IMR-90 (cell line): ENCODE measurements around the gene MPV17. TPM values are rescaled to one million over a fixed set of nuclear protein-coding genes. Genes with fewer than 3 reads are reported as not detected.

ENCODE experiments used
- ATAC-seq: fragments of 200-7000 bp; cut with Tn5 transposase; 2 replicates; pipeline ENCODE4 v1.9.1; 2020; ENCODE audit warnings: low read depth, mild to moderate bottlenecking, moderate library complexity
- BruUV-seq: library from RNA; stranded (reverse); fragments of 400-500 nt; replicated peaks from 2 replicates; lab custom pipeline; 2021; lab: Mats Ljungman, UMichigan
- CTCF ChIA-PET: fragments of 300-600 bp; formaldehyde crosslinking; extraction: SDS; loops from one replicate; lab custom pipeline; 2021; ENCODE audit warnings: antibody characterized with exemption; lab: Yijun Ruan, JAX
- POLR2A ChIA-PET: fragments of 300-600 bp; sonication (Branson Sonifier 250); formaldehyde crosslinking; loops from one replicate; lab custom pipeline; 2022; ENCODE audit warnings: antibody characterized with exemption; ENCODE audit not compliant: unreplicated experiment; lab: Charles Lee
- DNase-seq: peaks from one replicate; pipeline ENCODE4 v3.0.0; 2013
- H2AFZ ChIP-seq: replicated peaks from 2 replicates; pipeline ENCODE3; 2013; ENCODE audit warnings: low read length, mild to moderate bottlenecking; ENCODE audit not compliant: poor library complexity
- H2AK5ac ChIP-seq: 2 replicates; pipeline ENCODE4 v1.6.1; 2013; ENCODE audit warnings: low read depth, low read length, inconsistent platforms
- H2AK9ac ChIP-seq: replicated peaks from 2 replicates; pipeline ENCODE3; 2013; ENCODE audit warnings: mild to moderate bottlenecking, low read depth, low read length, moderate library complexity; ENCODE audit not compliant: poor library complexity
- H2BK120ac ChIP-seq: 2 replicates; pipeline ENCODE4 v1.6.1; 2013; ENCODE audit warnings: low read depth, low read length, inconsistent platforms
- H2BK15ac ChIP-seq: 3 replicates; pipeline ENCODE4 v1.6.1; 2013; ENCODE audit warnings: low read depth, low read length, inconsistent platforms
- H2BK20ac ChIP-seq: 2 replicates; pipeline ENCODE4 v1.6.1; 2013; ENCODE audit warnings: low read depth, mild to moderate bottlenecking, inconsistent platforms, low read length, moderate library complexity
- H2BK5ac ChIP-seq: 2 replicates; pipeline ENCODE4 v1.6.1; 2013; ENCODE audit warnings: mild to moderate bottlenecking, low read depth, low read length, inconsistent platforms; ENCODE audit not compliant: poor library complexity, severe bottlenecking
- H3K14ac ChIP-seq: replicated peaks from 2 replicates; pipeline ENCODE4 v1.6.1; 2013; ENCODE audit warnings: low read depth, low read length, inconsistent platforms
- H3K18ac ChIP-seq: 2 replicates; pipeline ENCODE4 v1.6.1; 2013; ENCODE audit warnings: low read depth, low read length, control low read depth
- H3K23ac ChIP-seq: 2 replicates; pipeline ENCODE4 v1.6.1; 2013; ENCODE audit warnings: low read depth, low read length, inconsistent platforms
- H3K27ac ChIP-seq: 2 replicates; pipeline ENCODE4 v1.5.1; 2013; ENCODE audit warnings: mild to moderate bottlenecking, control low read depth, low read length; ENCODE audit not compliant: insufficient read depth
- H3K27me3 ChIP-seq: 2 replicates; pipeline ENCODE4 v1.6.1; 2013; ENCODE audit warnings: low read length; ENCODE audit not compliant: control insufficient read depth, insufficient read depth
- H3K36me3 ChIP-seq: 2 replicates; pipeline ENCODE4 v1.6.1; 2013; ENCODE audit warnings: low read length, mixed read lengths; ENCODE audit not compliant: control insufficient read depth, insufficient read depth
- H3K4ac ChIP-seq: 2 replicates; pipeline ENCODE4 v1.6.1; 2013; ENCODE audit warnings: low read depth, low read length, inconsistent platforms
- H3K4me1 ChIP-seq: 2 replicates; pipeline ENCODE4 v1.6.1; 2013; ENCODE audit warnings: low read length, mixed read lengths; ENCODE audit not compliant: control insufficient read depth, insufficient read depth
- H3K4me2 ChIP-seq: 2 replicates; pipeline ENCODE4 v1.6.1; 2013; ENCODE audit warnings: low read depth, mild to moderate bottlenecking, control low read depth, low read length, moderate library complexity
- H3K4me3 ChIP-seq: 2 replicates; pipeline ENCODE4 v1.5.1; 2013; ENCODE audit warnings: low read depth, mild to moderate bottlenecking, control low read depth, low read length, moderate library complexity; ENCODE audit not compliant: insufficient read depth
- H3K56ac ChIP-seq: 2 replicates; pipeline ENCODE4 v1.6.1; 2013; ENCODE audit warnings: low read length, inconsistent platforms; ENCODE audit not compliant: insufficient read depth; ENCODE audit errors: extremely low read depth
- H3K79me1 ChIP-seq, 2 experiments: 2 replicates each; pipeline ENCODE4 v1.6.1; 2013; ENCODE audit warnings: low read length in 2 of 2, inconsistent platforms in 1 of 2, low read depth in 1 of 2
- H3K9ac ChIP-seq: 2 replicates; pipeline ENCODE4 v1.6.1; 2013; ENCODE audit warnings: low read depth, low read length, control low read depth
- H3K9me1 ChIP-seq: 2 replicates; pipeline ENCODE4 v1.6.1; 2013; ENCODE audit warnings: low read length, inconsistent platforms; ENCODE audit not compliant: insufficient read depth
- H3K9me3 ChIP-seq: 2 replicates; pipeline ENCODE4 v1.6.1; 2013; ENCODE audit warnings: low read length; ENCODE audit not compliant: control insufficient read depth, insufficient read depth
- H4K20me1 ChIP-seq: 2 replicates; pipeline ENCODE4 v1.6.1; 2013; ENCODE audit warnings: low read length, inconsistent platforms; ENCODE audit not compliant: insufficient read depth
- H4K5ac ChIP-seq: 2 replicates; pipeline ENCODE4 v1.6.1; 2013; ENCODE audit warnings: mild to moderate bottlenecking, low read depth, low read length, control low read depth
- H4K8ac ChIP-seq, 2 experiments: 2 replicates each; pipeline ENCODE4 v1.6.1; 2013; ENCODE audit warnings: low read depth in 2 of 2, low read length in 2 of 2, control low read depth in 1 of 2, inconsistent platforms in 1 of 2
- H4K91ac ChIP-seq: 2 replicates; pipeline ENCODE4 v1.6.1; 2013; ENCODE audit warnings: low read depth, low read length, inconsistent platforms; ENCODE audit not compliant: insufficient read depth
- BHLHE40 ChIP-seq: fragments of 150-350 bp; IDR thresholded peaks from 2 replicates; pipeline ENCODE4 v1.6.1; 2016; ENCODE audit warnings: mild to moderate bottlenecking, low read depth, low read length
- CEBPB ChIP-seq: IDR thresholded peaks from 2 replicates; pipeline ENCODE4 v1.6.1; 2012; ENCODE audit warnings: low read depth, low read length, improper control_type of control experiment
- FOS ChIP-seq: fragments of 150-350 bp; IDR thresholded peaks from 2 replicates; pipeline ENCODE4 v1.6.1; 2016; ENCODE audit warnings: low read depth, low read length
- MAZ ChIP-seq: IDR thresholded peaks from 2 replicates; pipeline ENCODE4 v1.6.1; 2012; ENCODE audit warnings: low read depth, mild to moderate bottlenecking, low read length, improper control_type of control experiment, moderate library complexity, borderline replicate concordance
- MXI1 ChIP-seq: IDR thresholded peaks from 2 replicates; pipeline ENCODE4 v1.6.1; 2012; ENCODE audit warnings: low read depth, mild to moderate bottlenecking, low read length, moderate library complexity, borderline replicate concordance
- NFE2L2 ChIP-seq: fragments of 150-350 bp; IDR thresholded peaks from 2 replicates; pipeline ENCODE4 v1.6.1; 2016; ENCODE audit warnings: low read depth, mild to moderate bottlenecking, low read length
- POLR2A ChIP-seq: IDR thresholded peaks from 2 replicates; pipeline ENCODE4 v1.6.1; 2012; ENCODE audit warnings: mild to moderate bottlenecking, low read depth, low read length
- RAD21 ChIP-seq: IDR thresholded peaks from 2 replicates; pipeline ENCODE4 v1.6.1; 2012; ENCODE audit warnings: low read length, improper control_type of control experiment
- RCOR1 ChIP-seq: IDR thresholded peaks from 2 replicates; pipeline ENCODE4 v1.6.1; 2012; ENCODE audit warnings: mild to moderate bottlenecking, low read length, improper control_type of control experiment; ENCODE audit not compliant: insufficient replicate concordance
- SMC3 ChIP-seq: fragments of 150-350 bp; IDR thresholded peaks from 2 replicates; pipeline ENCODE4 v1.6.1; 2016; ENCODE audit warnings: low read depth, mild to moderate bottlenecking, antibody characterized with exemption, low read length, moderate library complexity
- USF2 ChIP-seq: fragments of 150-350 bp; IDR thresholded peaks from 2 replicates; pipeline ENCODE4 v1.6.1; 2017; ENCODE audit warnings: mild to moderate bottlenecking, antibody characterized with exemption, low read length, low read depth
- WGBS, 2 experiments: methylation state at CpG; one replicate each; pipeline versions ENCODE4 v1.1.5 to v1.1.7; 2013; ENCODE audit warnings: missing lambda C conversion rate in 2 of 2; ENCODE audit not compliant: insufficient read length in 1 of 2; ENCODE audit errors: extremely low coverage in 2 of 2; 5-methylcytosine and 5-hydroxymethylcytosine counted together
- dilution Hi-C: fragments of 300-500 bp; cut with HindIII; formaldehyde crosslinking; loops from one replicate; pipeline ENCODE4 v1.14.3; 2018; ENCODE audit warnings: low sequenced_read_pairs; ENCODE audit not compliant: unreplicated experiment
- in situ Hi-C: fragments of 300-500 bp; cut with MboI; formaldehyde crosslinking; loops from 3 replicates; pipeline ENCODE4 v1.14.3; 2019; ENCODE audit warnings: low sequenced_read_pairs, inconsistent platforms, mixed read lengths
- intact Hi-C: fragments of 100-400 bp; cut with micrococcal nuclease; formaldehyde crosslinking; loops from 2 replicates; pipeline ENCODE4 v1.10.0; 2022
- polyA plus RNA-seq, 3 experiments: library from polyadenylated mRNA; depleted of rRNA; stranded (reverse); fragments of >200 nt; gene quantifications; 2 replicates each; pipeline ENCODE4 v1.2.3, GENCODE V29; 2012; ENCODE audit warnings: low replicate concordance in 1 of 3
- total RNA-seq: library from RNA; depleted of rRNA; stranded (reverse); fragments of >200 nt; gene quantifications from 2 replicates; pipeline ENCODE4 v1.2.3, GENCODE V29; 2012
- TF ChIP-seq, protein P1 (sequence below): conservative IDR thresholded peaks from 2 replicates; pipeline ENCODE4 v1.5.1; 2012; ENCODE audit warnings: mild to moderate bottlenecking, low read depth, low read length, improper control_type of control experiment
- TF ChIP-seq, protein P2 (sequence below): fragments of 150-350 bp; IDR thresholded peaks from 2 replicates; pipeline ENCODE4 v1.6.1; 2016; ENCODE audit warnings: low read depth, mild to moderate bottlenecking, low read length, moderate library complexity, borderline replicate concordance

MPV17 gene
- total and polyA plus RNA-seq, 2 of the 4 experiments (the other 2 are of a cell fraction) = 70.4 to 160 TPM

DNA sequence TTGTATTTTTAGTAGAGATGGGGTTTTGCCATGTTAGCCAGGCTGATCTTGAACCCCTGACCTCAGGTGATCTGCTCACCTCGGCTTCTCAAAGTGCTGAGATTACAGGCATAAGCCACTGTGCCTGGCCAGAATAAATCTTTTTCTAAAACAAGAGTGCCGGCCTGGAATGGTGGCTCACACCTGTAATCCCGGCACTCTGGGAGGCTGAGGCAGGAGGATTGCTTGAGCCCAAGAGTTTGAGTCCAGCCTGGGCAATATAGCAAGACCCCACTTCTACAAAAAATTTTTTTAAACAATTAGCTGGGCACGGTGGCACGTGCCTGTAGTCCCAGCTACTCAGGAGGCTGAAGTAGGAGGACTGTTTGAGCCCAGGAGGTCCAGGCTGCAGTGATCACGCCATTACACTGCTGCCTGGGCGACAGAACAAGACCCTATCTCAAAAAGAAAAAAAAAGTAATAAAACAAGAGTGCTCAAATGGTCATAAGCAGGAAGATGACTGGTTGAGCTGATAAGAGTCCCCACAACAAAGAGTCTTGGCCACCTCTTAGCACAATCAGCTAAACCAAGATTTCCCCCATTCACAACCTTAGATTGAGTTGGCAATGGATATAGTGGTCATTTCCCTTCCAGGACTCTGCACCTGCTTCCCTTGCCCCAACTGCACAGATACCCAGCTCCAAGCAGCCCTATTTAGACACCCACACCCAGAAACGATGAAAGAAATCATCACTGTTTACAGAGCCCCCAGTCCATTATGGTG, 8.8 kb downstream of the MPV17 start:
- Histone ChIP-seq H3K4me2 (no peak overlapping the region), H4K91ac (no peak overlapping the region), H3K27me3 (no peaks in the 10 kb centered on the region), H4K5ac (no peak overlapping the region), H3K36me3 (peaks cover 18% of the 10 kb centered on the region), H2BK20ac (no peak overlapping the region), H3K56ac (no peak overlapping the region), H3K23ac (no peak overlapping the region), H4K8ac (no peak overlapping the region), H2BK120ac (no peak overlapping the region), H4K20me1 (no peaks in the 10 kb centered on the region), H3K4me3 (no peak overlapping the region), H2AK9ac (no peak overlapping the region), H2AFZ (no peak overlapping the region), H2AK5ac (no peak overlapping the region), H3K14ac (no peak overlapping the region), H2BK5ac (no peak overlapping the region), H3K9ac (no peak overlapping the region), H3K27ac (no peak overlapping the region), H3K4ac (no peak overlapping the region), H3K9me3 (no peaks in the 10 kb centered on the region), H3K18ac (no peak overlapping the region), H3K79me1 (peaks cover 6 to 8% of the 10 kb centered on the region in 2 experiments), H3K4me1 (no peaks in the 10 kb centered on the region), H2BK15ac (no peak overlapping the region), H3K9me1 (peaks cover 4% of the 10 kb centered on the region; the same call in 1 of the 2 replicates)
- in situ Hi-C loops = no loop called here
- ATAC-seq (no peak), DNase-seq (no peak)
- intact Hi-C loops = no loop called here
- POLR2A ChIA-PET = no interaction called here
- TF ChIP-seq, protein P1, sequence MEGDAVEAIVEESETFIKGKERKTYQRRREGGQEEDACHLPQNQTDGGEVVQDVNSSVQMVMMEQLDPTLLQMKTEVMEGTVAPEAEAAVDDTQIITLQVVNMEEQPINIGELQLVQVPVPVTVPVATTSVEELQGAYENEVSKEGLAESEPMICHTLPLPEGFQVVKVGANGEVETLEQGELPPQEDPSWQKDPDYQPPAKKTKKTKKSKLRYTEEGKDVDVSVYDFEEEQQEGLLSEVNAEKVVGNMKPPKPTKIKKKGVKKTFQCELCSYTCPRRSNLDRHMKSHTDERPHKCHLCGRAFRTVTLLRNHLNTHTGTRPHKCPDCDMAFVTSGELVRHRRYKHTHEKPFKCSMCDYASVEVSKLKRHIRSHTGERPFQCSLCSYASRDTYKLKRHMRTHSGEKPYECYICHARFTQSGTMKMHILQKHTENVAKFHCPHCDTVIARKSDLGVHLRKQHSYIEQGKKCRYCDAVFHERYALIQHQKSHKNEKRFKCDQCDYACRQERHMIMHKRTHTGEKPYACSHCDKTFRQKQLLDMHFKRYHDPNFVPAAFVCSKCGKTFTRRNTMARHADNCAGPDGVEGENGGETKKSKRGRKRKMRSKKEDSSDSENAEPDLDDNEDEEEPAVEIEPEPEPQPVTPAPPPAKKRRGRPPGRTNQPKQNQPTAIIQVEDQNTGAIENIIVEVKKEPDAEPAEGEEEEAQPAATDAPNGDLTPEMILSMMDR = no peak
- TF ChIP-seq CEBPB (no peak), MXI1 (no peak), MAZ (no peak), SMC3 (no peak), POLR2A (no peak), RCOR1 (no peak), USF2 (no peak), NFE2L2 (no peak), FOS (no peak), RAD21 (no peak), BHLHE40 (no peak)
- TF ChIP-seq, protein P2, sequence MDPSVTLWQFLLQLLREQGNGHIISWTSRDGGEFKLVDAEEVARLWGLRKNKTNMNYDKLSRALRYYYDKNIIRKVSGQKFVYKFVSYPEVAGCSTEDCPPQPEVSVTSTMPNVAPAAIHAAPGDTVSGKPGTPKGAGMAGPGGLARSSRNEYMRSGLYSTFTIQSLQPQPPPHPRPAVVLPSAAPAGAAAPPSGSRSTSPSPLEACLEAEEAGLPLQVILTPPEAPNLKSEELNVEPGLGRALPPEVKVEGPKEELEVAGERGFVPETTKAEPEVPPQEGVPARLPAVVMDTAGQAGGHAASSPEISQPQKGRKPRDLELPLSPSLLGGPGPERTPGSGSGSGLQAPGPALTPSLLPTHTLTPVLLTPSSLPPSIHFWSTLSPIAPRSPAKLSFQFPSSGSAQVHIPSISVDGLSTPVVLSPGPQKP = no peak
- WGBS, 2 experiments = 100% methylated on average over 2 of the region's 8 CpGs; no CpG with 5 or more reads in 1 of the 2 experiments
- no TSS peak for BruUV-seq
- dilution Hi-C loops = no loop called here
- CTCF ChIA-PET = no interaction called here
